Neural cell (in vitro differentiated cells): ENCODE data around the gene SPARC. TPM values are rescaled to one million over a fixed set of nuclear protein-coding genes. Genes with fewer than 3 reads are reported as not detected.

Experiments
- H2AFZ ChIP-seq: fragments of 200-600, 300-800 bp; sonication (generic), shearing (Covaris generic); 2 replicates; pipeline ENCODE4 v1.6.0; 2014; ENCODE audit warnings: low read depth, mild to moderate bottlenecking, antibody characterized with exemption, low read length, moderate library complexity
- H3F3A ChIP-seq: fragments of 200-600 bp; shearing (Covaris generic); 2 replicates; pipeline ENCODE4 v1.6.1; 2016; ENCODE audit warnings: mild to moderate bottlenecking, moderate library complexity, mixed read lengths, antibody characterized with exemption, low read length; ENCODE audit not compliant: insufficient read depth, poor library complexity, severe bottlenecking
- H3K27ac ChIP-seq: fragments of 200-600, 300-800 bp; sonication (generic), shearing (Covaris generic); 2 replicates; pipeline ENCODE4 v1.5.1; 2014; ENCODE audit warnings: mild to moderate bottlenecking, low read length, moderate library complexity
- H3K27me3 ChIP-seq: fragments of 300-800, 200-600 bp; sonication (generic), shearing (Covaris generic); 2 replicates; pipeline ENCODE4 v1.6.0; 2014; ENCODE audit warnings: mild to moderate bottlenecking, low read depth, low read length, moderate library complexity; ENCODE audit not compliant: insufficient read depth
- H3K36me3 ChIP-seq: fragments of 300-800, 200-600 bp; sonication (generic), shearing (Covaris generic); 2 replicates; pipeline ENCODE4 v1.5.1; 2014; ENCODE audit warnings: mild to moderate bottlenecking, antibody characterized with exemption, low read length, moderate library complexity; ENCODE audit not compliant: insufficient read depth
- H3K4me2 ChIP-seq: fragments of 300-800, 200-600 bp; sonication (generic), shearing (Covaris generic); 2 replicates; pipeline ENCODE4 v1.6.0; 2014; ENCODE audit warnings: mild to moderate bottlenecking, low read length
- H3K4me3 ChIP-seq: fragments of 300-800, 200-600 bp; sonication (generic), shearing (Covaris generic); 2 replicates; pipeline ENCODE4 v1.5.1; 2014; ENCODE audit warnings: mild to moderate bottlenecking, low read length, moderate library complexity
- H3K79me2 ChIP-seq: fragments of 200-600 bp; shearing (Covaris generic); replicated peaks from 2 replicates; pipeline ENCODE4 v1.6.0; 2014; ENCODE audit warnings: mild to moderate bottlenecking, low read length, moderate library complexity; ENCODE audit not compliant: insufficient read depth
- H3K9ac ChIP-seq: fragments of 300-800, 200-600 bp; sonication (generic), shearing (Covaris generic); 2 replicates; pipeline ENCODE4 v1.6.1; 2016; ENCODE audit warnings: mild to moderate bottlenecking, low read length, mixed read lengths
- H3K9me2 ChIP-seq: fragments of 200-600 bp; shearing (Covaris generic); 2 replicates; pipeline ENCODE4 v1.6.1; 2016; ENCODE audit warnings: mild to moderate bottlenecking, low read length, mixed read lengths; ENCODE audit not compliant: insufficient read depth
- H3K9me3 ChIP-seq: fragments of 200-600, 300-800 bp; sonication (generic), shearing (Covaris generic); 2 replicates; pipeline ENCODE4 v1.6.1; 2016; ENCODE audit warnings: mild to moderate bottlenecking, mixed run types, low read length, moderate library complexity, mixed read lengths
- H4K20me1 ChIP-seq: fragments of 200-600 bp; shearing (Covaris generic); 2 replicates; pipeline ENCODE4 v1.6.1; 2016; ENCODE audit warnings: mild to moderate bottlenecking, mixed run types; ENCODE audit not compliant: insufficient read depth
- EP300 ChIP-seq: fragments of 450-650 bp; conservative IDR thresholded peaks from 2 replicates; pipeline ENCODE4 v1.6.1; 2014; ENCODE audit warnings: antibody characterized with exemption, mild to moderate bottlenecking, moderate library complexity; ENCODE audit not compliant: poor library complexity, severe bottlenecking
- EZH2 ChIP-seq: fragments of 200-600, 300-800 bp; shearing (Covaris generic), sonication (generic); IDR thresholded peaks from 2 replicates; pipeline ENCODE4 v1.6.1; 2014; ENCODE audit warnings: antibody characterized with exemption, low read length, borderline replicate concordance, mild to moderate bottlenecking; ENCODE audit not compliant: insufficient read depth, poor library complexity, severe bottlenecking
- MXI1 ChIP-seq: fragments of 450-650 bp; conservative IDR thresholded peaks from 2 replicates; pipeline ENCODE4 v1.6.1; 2014; ENCODE audit warnings: antibody characterized with exemption, mild to moderate bottlenecking; ENCODE audit not compliant: poor library complexity, severe bottlenecking
- POLR2AphosphoS5 ChIP-seq: IDR thresholded peaks from 2 replicates; pipeline ENCODE4 v1.6.1; 2012
- RAD21 ChIP-seq: fragments of 450-650 bp; conservative IDR thresholded peaks from 2 replicates; pipeline ENCODE4 v1.6.1; 2014; ENCODE audit warnings: antibody characterized with exemption, mild to moderate bottlenecking, moderate library complexity
- SMC3 ChIP-seq: fragments of 450-650 bp; conservative IDR thresholded peaks from 2 replicates; pipeline ENCODE4 v1.6.1; 2014; ENCODE audit warnings: antibody characterized with exemption, mild to moderate bottlenecking, moderate library complexity; ENCODE audit not compliant: poor library complexity
- TAF1 ChIP-seq: IDR thresholded peaks from 2 replicates; pipeline ENCODE4 v1.6.1; 2012; ENCODE audit warnings: low read depth
- polyA plus RNA-seq: library from polyadenylated mRNA; depleted of rRNA; stranded (reverse); fragments of >200 nt; gene quantifications from 2 replicates; pipeline ENCODE4 v1.2.3, GENCODE V29; 2014
- TF ChIP-seq, protein P1 (sequence below): IDR thresholded peaks from 2 replicates; pipeline ENCODE4 v1.6.1; 2012; ENCODE audit warnings: borderline replicate concordance
- TF ChIP-seq, protein P2 (sequence below): fragments of 450-650 bp; IDR thresholded peaks from 2 replicates; pipeline ENCODE4 v1.5.1; 2014; ENCODE audit warnings: antibody characterized with exemption, mild to moderate bottlenecking, moderate library complexity; ENCODE audit not compliant: poor library complexity, severe bottlenecking

SPARC gene
- polyA plus RNA-seq, 1 donor from 2014 or later, result 15.3 TPM

- Histone ChIP-seq H4K20me1 (no peaks in the 10 kb centered on the region), H3K9ac (no peak overlapping the region), H3K27me3 (no peaks in the 10 kb centered on the region), H3K4me3 (no peak overlapping the region), H3K36me3 (no peaks in the 10 kb centered on the region), H3F3A (no peaks in the 10 kb centered on the region), H3K4me2 (no peak overlapping the region), H3K79me2 (no peaks in the 10 kb centered on the region), H2AFZ (no peak overlapping the region), H3K27ac (no peak overlapping the region), H3K9me3 (no peaks in the 10 kb centered on the region), H3K9me2 (no peaks in the 10 kb centered on the region)
- TF ChIP-seq RAD21, result no peak
- no peak for TF ChIP-seq EP300
- TF ChIP-seq EZH2, result no peak
- TF ChIP-seq, protein P1, sequence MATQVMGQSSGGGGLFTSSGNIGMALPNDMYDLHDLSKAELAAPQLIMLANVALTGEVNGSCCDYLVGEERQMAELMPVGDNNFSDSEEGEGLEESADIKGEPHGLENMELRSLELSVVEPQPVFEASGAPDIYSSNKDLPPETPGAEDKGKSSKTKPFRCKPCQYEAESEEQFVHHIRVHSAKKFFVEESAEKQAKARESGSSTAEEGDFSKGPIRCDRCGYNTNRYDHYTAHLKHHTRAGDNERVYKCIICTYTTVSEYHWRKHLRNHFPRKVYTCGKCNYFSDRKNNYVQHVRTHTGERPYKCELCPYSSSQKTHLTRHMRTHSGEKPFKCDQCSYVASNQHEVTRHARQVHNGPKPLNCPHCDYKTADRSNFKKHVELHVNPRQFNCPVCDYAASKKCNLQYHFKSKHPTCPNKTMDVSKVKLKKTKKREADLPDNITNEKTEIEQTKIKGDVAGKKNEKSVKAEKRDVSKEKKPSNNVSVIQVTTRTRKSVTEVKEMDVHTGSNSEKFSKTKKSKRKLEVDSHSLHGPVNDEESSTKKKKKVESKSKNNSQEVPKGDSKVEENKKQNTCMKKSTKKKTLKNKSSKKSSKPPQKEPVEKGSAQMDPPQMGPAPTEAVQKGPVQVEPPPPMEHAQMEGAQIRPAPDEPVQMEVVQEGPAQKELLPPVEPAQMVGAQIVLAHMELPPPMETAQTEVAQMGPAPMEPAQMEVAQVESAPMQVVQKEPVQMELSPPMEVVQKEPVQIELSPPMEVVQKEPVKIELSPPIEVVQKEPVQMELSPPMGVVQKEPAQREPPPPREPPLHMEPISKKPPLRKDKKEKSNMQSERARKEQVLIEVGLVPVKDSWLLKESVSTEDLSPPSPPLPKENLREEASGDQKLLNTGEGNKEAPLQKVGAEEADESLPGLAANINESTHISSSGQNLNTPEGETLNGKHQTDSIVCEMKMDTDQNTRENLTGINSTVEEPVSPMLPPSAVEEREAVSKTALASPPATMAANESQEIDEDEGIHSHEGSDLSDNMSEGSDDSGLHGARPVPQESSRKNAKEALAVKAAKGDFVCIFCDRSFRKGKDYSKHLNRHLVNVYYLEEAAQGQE, result no peak
- TF ChIP-seq, protein P2, sequence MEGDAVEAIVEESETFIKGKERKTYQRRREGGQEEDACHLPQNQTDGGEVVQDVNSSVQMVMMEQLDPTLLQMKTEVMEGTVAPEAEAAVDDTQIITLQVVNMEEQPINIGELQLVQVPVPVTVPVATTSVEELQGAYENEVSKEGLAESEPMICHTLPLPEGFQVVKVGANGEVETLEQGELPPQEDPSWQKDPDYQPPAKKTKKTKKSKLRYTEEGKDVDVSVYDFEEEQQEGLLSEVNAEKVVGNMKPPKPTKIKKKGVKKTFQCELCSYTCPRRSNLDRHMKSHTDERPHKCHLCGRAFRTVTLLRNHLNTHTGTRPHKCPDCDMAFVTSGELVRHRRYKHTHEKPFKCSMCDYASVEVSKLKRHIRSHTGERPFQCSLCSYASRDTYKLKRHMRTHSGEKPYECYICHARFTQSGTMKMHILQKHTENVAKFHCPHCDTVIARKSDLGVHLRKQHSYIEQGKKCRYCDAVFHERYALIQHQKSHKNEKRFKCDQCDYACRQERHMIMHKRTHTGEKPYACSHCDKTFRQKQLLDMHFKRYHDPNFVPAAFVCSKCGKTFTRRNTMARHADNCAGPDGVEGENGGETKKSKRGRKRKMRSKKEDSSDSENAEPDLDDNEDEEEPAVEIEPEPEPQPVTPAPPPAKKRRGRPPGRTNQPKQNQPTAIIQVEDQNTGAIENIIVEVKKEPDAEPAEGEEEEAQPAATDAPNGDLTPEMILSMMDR, result no peak
- TF ChIP-seq MXI1, result no peak
- no peak for TF ChIP-seq TAF1
- no peak for TF ChIP-seq SMC3
- no peak for TF ChIP-seq POLR2AphosphoS5
Observed at GRCh38 chr5:151672516-151672915, 14.2 kb downstream of the SPARC start.

DNA sequence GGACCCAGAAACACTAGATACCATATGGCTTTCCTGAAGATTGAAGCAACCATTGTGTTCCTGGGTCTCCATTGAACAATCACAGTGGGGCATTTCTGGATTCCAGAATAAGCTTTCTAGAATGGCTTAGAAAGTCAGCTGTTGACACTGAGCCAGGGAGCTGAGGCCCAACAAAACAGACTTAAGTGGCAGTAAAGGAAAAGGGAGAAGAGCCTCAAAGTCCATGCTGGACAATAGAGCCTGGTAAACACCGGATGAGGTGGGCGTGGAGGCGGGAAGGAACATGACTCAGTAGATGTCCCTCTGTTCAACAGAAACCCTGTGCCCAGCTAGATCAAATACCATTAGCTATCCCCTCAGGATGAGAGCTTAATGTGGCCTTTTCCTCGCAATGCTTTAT lies 14.8 kb downstream of the SPARC start:
- Histone ChIP-seq H3K79me2 (no peaks in the 10 kb centered on the region), H3K9ac (no peak overlapping the region), H3F3A (no peaks in the 10 kb centered on the region)

More for the DNA sequence above, 14.8 kb downstream of the SPARC start:
- Histone ChIP-seq H3K27me3 (no peaks in the 10 kb centered on the region), H2AFZ (no peak overlapping the region), H3K27ac (no peak overlapping the region), H4K20me1 (no peaks in the 10 kb centered on the region), H3K9me2 (no peaks in the 10 kb centered on the region), H3K4me2 (no peak overlapping the region), H3K9me3 (no peaks in the 10 kb centered on the region), H3K36me3 (no peaks in the 10 kb centered on the region), H3K4me3 (no peak overlapping the region)
- TF ChIP-seq, protein P1, result no peak
- TF ChIP-seq EP300 (no peak), MXI1 (no peak), RAD21 (no peak), EZH2 (no peak), SMC3 (no peak), POLR2AphosphoS5 (no peak), TAF1 (no peak)
- TF ChIP-seq, protein P2, result no peak
